Measurements from ENCODE around the gene MTX3.

GRCh38 chr5:79955356-79955895 is 35.6 kb downstream of the MTX3 start:
- TF ChIP-seq CTCF (IDR thresholded peaks at IDR 0.05) (no peak), POLR2A (IDR thresholded peaks at IDR 0.05) (no peak)
